GM19395 (cell line): Measurements from ENCODE around the gene SEPTIN8.
A peak's percentile ranks its signal among the peaks of the same experiment; 100 is the strongest.

Experiments
- ATAC-seq: cut with Tn5 transposase; IDR thresholded peaks from one replicate; pipeline ENCODE4 v1.9.1; 2021; ENCODE audit warnings: mild to moderate bottlenecking, moderate library complexity; ENCODE audit not compliant: unreplicated experiment

Gene SEPTIN8, protein sequence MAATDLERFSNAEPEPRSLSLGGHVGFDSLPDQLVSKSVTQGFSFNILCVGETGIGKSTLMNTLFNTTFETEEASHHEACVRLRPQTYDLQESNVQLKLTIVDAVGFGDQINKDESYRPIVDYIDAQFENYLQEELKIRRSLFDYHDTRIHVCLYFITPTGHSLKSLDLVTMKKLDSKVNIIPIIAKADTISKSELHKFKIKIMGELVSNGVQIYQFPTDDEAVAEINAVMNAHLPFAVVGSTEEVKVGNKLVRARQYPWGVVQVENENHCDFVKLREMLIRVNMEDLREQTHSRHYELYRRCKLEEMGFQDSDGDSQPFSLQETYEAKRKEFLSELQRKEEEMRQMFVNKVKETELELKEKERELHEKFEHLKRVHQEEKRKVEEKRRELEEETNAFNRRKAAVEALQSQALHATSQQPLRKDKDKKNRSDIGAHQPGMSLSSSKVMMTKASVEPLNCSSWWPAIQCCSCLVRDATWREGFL

GRCh38 chr5:132777209-132778069, at the start of gene SEPTIN8:
Gene SEPTIN8 (minus strand): TSS chr5:132777239. CDS start chr5:132777137, 102 bp downstream.
- ATAC-seq: peak; percentile 57

- no peak for ATAC-seq
These were observed 49.5 kb upstream of the SEPTIN8 start for GRCh38 chr5:132826424-132827082.

DNA sequence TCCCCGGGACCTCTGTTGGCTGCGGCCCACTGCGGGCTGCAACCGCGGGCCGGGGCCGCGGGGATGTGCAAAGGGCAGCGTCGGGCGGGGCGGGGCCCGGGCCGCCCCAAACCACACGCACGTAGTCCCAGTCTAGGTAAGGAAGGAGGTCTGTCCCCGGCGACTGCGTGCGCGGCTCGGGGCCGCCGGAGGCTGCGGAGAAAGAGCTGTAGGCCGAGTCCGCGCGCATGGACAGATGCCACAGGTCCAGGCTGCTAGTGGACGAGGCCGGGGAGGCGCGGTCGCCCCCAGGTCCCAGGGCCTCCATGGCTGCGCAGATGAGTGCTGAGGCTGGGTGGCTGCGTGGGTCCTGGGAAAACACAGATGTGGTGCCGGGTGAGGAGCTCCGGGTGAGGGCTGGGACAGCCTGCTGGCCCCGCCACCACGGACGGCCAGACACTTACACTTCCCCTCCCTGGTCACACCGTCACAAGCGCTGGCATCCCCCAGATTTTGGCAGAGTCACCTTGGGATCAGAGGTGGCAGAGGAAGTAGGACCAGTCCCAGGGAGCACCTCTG, 48.9 kb upstream of the SEPTIN8 start:
- no peak for ATAC-seq

- ATAC-seq: no peak
These were observed 48.2 kb upstream of the SEPTIN8 start for GRCh38 chr5:132825033-132825833.

DNA sequence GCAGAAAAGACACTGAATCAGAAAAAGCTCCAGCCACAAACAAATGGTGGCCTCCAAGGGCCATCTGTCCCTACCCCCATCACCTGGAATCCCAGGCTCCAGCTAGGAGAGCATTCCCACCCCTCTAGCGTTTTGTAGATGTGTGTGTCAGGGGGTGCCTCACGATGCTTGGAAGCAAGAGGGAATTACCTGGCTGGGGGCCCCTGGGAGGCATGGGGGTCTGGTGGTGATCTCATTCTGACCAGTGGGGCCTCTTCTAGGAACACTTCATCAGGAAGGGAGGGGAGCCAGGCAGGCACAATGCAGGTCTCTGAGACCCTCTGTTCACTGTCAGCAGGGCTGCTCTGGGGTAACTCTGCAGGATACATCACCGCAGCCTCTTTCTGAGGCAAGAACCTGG, 47.4 kb upstream of the SEPTIN8 start:
- no peak for ATAC-seq

GRCh38 chr5:132823481-132824050, 46.5 kb upstream of the SEPTIN8 start:
- ATAC-seq: no peak

DNA sequence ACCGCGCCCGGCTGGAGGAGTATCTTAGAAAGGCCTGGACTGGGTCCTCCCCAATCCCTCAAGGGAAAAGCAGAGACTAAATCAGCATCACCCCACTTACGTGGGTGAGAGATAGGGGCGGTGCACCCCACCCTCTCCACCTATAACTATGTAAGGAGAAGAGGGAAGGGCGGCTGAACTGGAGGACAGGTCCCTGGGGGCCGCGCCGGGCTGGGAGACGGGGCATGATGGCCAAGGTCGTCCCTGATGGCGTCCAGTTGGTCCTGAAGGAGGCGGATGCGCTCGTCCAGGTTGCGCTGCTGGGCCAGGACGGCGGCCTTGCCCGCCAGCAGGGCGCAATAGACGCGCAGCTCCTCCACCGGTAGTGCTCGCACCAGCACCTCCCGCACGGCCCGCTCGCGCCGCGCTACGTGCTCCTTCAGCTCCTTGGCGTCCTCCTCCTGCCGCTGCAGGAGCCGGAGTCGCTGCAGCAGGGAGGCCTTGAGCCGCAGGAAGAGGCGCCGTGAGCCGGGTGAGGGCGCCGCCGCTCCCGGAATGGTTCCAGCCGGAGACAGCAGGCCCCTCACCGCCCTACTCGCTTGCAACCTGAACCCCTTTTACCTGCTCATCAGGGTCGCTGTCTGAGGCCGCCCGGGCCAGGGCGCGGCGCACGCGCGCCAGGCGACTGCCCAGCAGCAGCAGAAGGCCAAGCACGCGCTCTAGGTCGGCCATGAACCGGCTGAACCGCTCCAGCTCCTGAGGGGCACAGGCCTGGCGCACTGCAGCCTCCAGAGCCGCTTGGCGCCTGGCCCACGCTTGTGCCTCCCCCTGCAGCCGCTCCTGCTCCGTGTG, 45.8 kb upstream of the SEPTIN8 start:
- no peak for ATAC-seq

DNA sequence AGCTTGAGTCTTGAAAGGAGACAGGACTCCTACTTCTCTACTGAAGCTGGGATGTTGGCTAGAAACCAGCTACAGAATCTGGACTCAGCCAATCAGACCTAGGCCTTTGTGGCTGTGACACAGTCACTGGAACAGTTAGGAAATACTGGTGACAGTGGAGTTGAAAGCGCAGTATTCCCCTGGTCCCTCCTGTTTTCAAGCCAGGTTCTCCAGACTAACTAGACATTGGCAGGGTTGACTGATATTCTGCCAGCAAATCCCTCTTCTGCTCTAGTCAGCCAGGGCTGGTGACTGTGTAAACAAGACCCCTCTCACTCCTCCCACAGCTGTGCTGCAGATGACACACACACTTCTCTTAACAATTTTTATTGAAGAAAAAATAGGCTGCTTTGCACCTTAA, 44.8 kb upstream of the SEPTIN8 start:
- no peak for ATAC-seq

- no peak for ATAC-seq
These were observed 44.3 kb upstream of the SEPTIN8 start for GRCh38 chr5:132821350-132821749.

- peak; percentile 88 for ATAC-seq
These were observed 43.2 kb upstream of the SEPTIN8 start for GRCh38 chr5:132820162-132820754.

DNA sequence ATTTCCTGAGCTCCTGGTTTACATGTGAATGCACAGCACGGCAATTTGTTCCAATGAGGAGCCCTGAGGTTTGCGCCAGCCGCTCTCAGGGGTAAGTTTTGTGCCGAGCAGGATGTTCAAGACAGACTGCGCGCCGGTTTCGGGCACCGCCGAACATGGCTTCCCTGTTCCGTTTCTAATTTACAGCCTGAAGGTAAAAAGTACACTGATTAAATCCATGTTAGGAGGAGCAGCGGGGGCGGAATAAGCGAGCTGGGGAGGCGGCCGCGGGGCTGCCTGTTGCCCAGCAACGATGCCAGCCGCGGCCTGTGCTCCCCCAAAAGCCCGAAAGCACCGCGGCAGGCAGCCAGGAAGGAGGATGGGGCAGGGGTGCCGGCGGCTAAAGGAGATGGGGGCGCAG, 42.4 kb upstream of the SEPTIN8 start:
- no peak for ATAC-seq

- ATAC-seq: no peak
These were observed 40.0 kb upstream of the SEPTIN8 start for GRCh38 chr5:132817011-132817410.

DNA sequence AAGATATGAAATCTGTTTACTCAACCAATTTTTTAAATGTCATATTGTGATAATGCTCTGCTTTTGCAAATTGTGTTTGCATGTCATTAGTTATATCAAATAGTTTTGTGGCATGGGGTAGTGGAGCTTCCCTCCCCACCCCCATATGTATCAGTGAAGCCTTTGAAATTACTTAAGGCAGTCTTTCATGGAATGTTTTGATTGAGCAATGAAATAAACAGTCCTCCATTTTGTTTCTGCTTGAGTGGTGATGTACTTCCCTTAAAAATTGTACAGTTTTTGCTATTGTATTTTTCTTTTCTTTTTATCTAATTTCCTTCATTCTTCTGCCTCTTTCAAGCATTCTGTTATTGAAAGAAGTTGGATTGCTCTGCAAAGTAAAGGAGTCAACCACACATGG, 39.5 kb upstream of the SEPTIN8 start:
- no peak for ATAC-seq

- no peak for ATAC-seq
These were observed 39.0 kb upstream of the SEPTIN8 start for GRCh38 chr5:132816083-132816482.

DNA sequence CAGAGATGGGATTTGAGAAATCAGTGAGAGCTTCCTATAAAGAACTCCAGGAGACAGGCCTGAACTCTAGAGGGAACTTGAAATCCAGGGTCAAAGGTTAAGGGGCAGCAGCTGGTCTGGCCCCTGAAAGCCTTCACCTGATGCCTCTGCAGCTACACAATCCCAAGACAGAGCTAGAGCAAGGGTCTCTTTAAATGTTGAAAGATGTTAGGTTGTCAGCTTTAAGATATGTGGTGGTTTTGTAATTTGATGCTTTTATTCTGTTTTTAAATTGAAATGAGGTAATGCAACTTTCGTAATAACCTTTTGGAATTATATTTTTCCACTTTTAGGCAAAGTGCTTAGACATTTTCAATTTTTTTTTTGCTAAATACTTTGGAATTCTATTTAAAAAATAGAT, 38.4 kb upstream of the SEPTIN8 start:
- no peak for ATAC-seq

DNA sequence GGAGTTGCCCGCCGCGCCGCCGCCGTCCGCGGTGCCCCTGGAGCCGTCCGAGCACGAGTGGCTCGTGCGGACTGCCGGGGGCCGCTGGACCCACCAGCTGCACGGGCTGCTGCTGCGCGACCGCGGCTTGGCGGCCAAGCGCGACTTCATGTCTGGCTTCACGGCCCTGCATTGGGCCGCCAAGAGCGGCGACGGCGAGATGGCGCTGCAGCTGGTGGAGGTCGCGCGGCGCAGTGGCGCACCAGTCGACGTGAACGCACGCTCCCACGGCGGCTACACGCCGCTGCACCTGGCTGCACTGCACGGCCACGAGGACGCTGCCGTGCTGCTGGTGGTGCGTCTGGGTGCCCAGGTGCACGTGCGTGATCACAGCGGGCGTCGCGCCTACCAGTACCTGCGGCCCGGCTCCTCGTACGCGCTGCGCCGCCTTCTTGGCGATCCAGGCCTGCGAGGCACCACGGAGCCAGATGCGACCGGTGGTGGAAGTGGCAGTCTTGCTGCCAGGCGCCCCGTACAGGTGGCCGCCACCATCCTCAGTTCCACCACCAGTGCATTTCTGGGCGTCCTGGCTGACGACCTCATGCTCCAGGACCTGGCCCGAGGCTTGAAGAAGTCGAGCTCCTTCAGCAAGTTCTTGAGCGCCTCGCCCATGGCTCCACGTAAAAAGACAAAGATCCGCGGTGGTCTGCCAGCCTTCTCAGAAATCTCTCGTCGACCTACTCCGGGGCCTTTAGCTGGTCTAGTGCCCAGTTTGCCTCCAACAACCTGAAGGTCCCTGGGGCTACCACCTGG, 37.7 kb upstream of the SEPTIN8 start:
- ATAC-seq: no peak

GRCh38 chr5:132813599-132814502, 36.8 kb upstream of the SEPTIN8 start:
- no peak for ATAC-seq
